ENCODE measurements around the gene FBXO46. TPM values are rescaled to one million over a fixed set of nuclear protein-coding genes. Genes with fewer than 3 reads are reported as not detected.

Gene FBXO46
- total RNA-seq, 1 donor from 2014 or later: 19.3 TPM

- DNase-seq (peak; percentile 77), ATAC-seq (peak; percentile 0 to 2)
- no peaks in the 10 kb centered on the region for H3K9me3 ChIP-seq
- H3K4me1 ChIP-seq: peaks cover 43% of the 10 kb centered on the region
- TF ChIP-seq CTCF (IDR thresholded peaks at IDR 0.05): no peak
- H3K36me3 ChIP-seq: peaks cover 4% of the 10 kb centered on the region
- peak overlapping the region; percentile 89 for H3K27ac ChIP-seq
- intact Hi-C loops (cut with DNase I): no loop called here
- peaks cover 18% of the 10 kb centered on the region for H3K27me3 ChIP-seq (ENCODE audit: low read depth)
- H3K4me3 ChIP-seq: peak overlapping the region; percentile 73
These were observed 36.7 kb upstream of the FBXO46 start for GRCh38 chr19:45767410-45767880.

- peak overlapping the region; percentile 73 for H3K4me3 ChIP-seq
- ATAC-seq (no peak), DNase-seq (no peak)
- no peaks in the 10 kb centered on the region for H3K9me3 ChIP-seq
- peaks cover 43% of the 10 kb centered on the region for H3K4me1 ChIP-seq
- H3K27me3 ChIP-seq (ENCODE audit: low read depth): peaks cover 17% of the 10 kb centered on the region
- no peak for TF ChIP-seq CTCF (IDR thresholded peaks at IDR 0.05)
- H3K27ac ChIP-seq: peak overlapping the region; percentile 89
- H3K36me3 ChIP-seq: peaks cover 4% of the 10 kb centered on the region
- intact Hi-C loops (cut with DNase I): no loop called here
These were observed 36.2 kb upstream of the FBXO46 start for GRCh38 chr19:45766869-45767346.

- ATAC-seq: no peak
- peak overlapping the region; percentile 73 for H3K4me3 ChIP-seq
- intact Hi-C loops (cut with DNase I): no loop called here
- no peak for TF ChIP-seq CTCF (IDR thresholded peaks at IDR 0.05)
- H3K36me3 ChIP-seq: peaks cover 2% of the 10 kb centered on the region
- peaks cover 15% of the 10 kb centered on the region for H3K27me3 ChIP-seq (ENCODE audit: low read depth)
- no peak for DNase-seq
- peaks cover 41% of the 10 kb centered on the region for H3K4me1 ChIP-seq
- peak overlapping the region; percentile 89 for H3K27ac ChIP-seq
- H3K9me3 ChIP-seq: no peaks in the 10 kb centered on the region
These were observed 35.7 kb upstream of the FBXO46 start for GRCh38 chr19:45766296-45766868.

DNA sequence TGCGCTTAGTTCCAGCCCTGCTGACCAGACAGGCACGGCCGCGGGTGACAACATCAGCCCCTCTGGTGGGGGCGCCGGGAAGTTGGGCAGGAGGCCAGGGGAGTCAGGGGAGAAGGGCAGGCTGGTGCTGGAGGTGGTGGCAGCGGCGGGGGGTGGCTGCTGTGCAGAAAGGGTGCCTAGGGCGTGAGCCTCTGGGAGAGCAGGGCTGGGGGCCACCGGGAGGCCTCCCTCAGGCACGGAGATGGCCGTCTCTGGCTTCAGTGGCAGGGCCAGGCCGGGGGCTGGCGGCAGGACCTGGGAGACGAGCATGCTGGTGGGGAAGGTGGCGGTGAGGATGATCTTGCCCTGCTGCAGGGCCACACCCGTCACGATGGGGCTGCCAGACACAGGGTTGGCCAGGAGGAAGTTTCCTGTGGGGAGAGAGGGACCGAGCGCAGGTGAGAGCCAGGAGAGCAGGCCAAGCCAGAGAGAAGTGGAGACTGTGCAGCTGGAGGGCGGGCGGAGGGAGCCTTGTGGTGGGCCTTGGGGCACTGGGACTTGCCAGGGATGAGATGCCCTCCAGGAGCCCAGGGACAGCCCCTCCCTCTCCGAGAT, 35.1 kb upstream of the FBXO46 start:
- Histone ChIP-seq H3K27ac (no peak overlapping the region), H3K36me3 (no peaks in the 10 kb centered on the region), H3K4me1 (peaks cover 36% of the 10 kb centered on the region), H3K9me3 (no peaks in the 10 kb centered on the region), H3K27me3 (ENCODE audit: low read depth) (peaks cover 11% of the 10 kb centered on the region), H3K4me3 (no peak overlapping the region)
- TF ChIP-seq CTCF (IDR thresholded peaks at IDR 0.05): no peak
- intact Hi-C loops (cut with DNase I): no loop called here
- ATAC-seq (no peak), DNase-seq (no peak)

- H3K36me3 ChIP-seq: no peaks in the 10 kb centered on the region
- peaks cover 33% of the 10 kb centered on the region for H3K4me1 ChIP-seq
- no peak for TF ChIP-seq CTCF (IDR thresholded peaks at IDR 0.05)
- H3K9me3 ChIP-seq: no peaks in the 10 kb centered on the region
- peaks cover 10% of the 10 kb centered on the region for H3K27me3 ChIP-seq (ENCODE audit: low read depth)
- no peak overlapping the region for H3K4me3 ChIP-seq
- no peak for ATAC-seq
- DNase-seq: no peak
- intact Hi-C loops (cut with DNase I): no loop called here
- peak overlapping the region; percentile 11 for H3K27ac ChIP-seq
These were observed 34.4 kb upstream of the FBXO46 start for GRCh38 chr19:45764945-45765701.
